Esophagus muscularis mucosa (tissue), 4 donors: ENCODE measurements around the gene DDR2. TPM values are rescaled to one million over a fixed set of nuclear protein-coding genes. Genes with fewer than 3 reads are reported as not detected.

ENCODE experiments used
- DNase-seq: peaks from one replicate; pipeline ENCODE4 v3.0.0-alpha.2; 2017; ENCODE audit errors: extremely low spot score
- H3K27ac ChIP-seq, 4 donors: fragments of 200-600 bp; sonication (generic); replicated peaks in 1 of 4; 1 replicate in 3 of 4; 2 replicates in 1 of 4; pipeline ENCODE4 v1.5.1; 2016 to 2019; ENCODE audit warnings: mild to moderate bottlenecking in 1 of 4
- H3K27me3 ChIP-seq, 4 donors: fragments of 200-600 bp; sonication (generic); one replicate each; pipeline versions ENCODE4 v1.5.1 to v1.6.0; 2016 to 2019
- H3K36me3 ChIP-seq, 4 donors: fragments of 200-600 bp; sonication (generic); one replicate each; pipeline ENCODE4 v1.5.1; 2016 to 2019
- H3K4me1 ChIP-seq, 4 donors: fragments of 200-600 bp; sonication (generic); one replicate each; pipeline ENCODE4 v1.5.1; 2016 to 2019
- H3K4me3 ChIP-seq, 4 donors: fragments of 200-600 bp; sonication (generic); 1 replicate in 2 of 4; 2 replicates in 2 of 4; pipeline ENCODE4 v1.5.1; 2016 to 2019; ENCODE audit warnings: mild to moderate bottlenecking in 4 of 4, moderate library complexity in 1 of 4
- H3K9me3 ChIP-seq, 4 donors: fragments of 200-600 bp; sonication (generic); 1 replicate in 3 of 4; 2 replicates in 1 of 4; pipeline ENCODE4 v1.5.1; 2016 to 2019
- EP300 ChIP-seq: sonication (generic); formaldehyde crosslinking; IDR thresholded peaks from one replicate; pipeline ENCODE4 v1.6.1; 2017; ENCODE audit warnings: antibody characterized with exemption
- POLR2A ChIP-seq: fragments of 450-650 bp; IDR thresholded peaks from one replicate; pipeline ENCODE4 v1.6.1; 2017; ENCODE audit warnings: antibody characterized with exemption, moderate library complexity, mild to moderate bottlenecking, low read depth
- POLR2AphosphoS5 ChIP-seq, 2 donors: sonication (generic); formaldehyde crosslinking; IDR thresholded peaks; one replicate each; pipeline ENCODE4 v1.6.1; 2017; ENCODE audit warnings: antibody characterized with exemption in 2 of 2
- WGBS: methylation state at CpG from one replicate; pipeline ENCODE4 v1.1.5; 2018; 5-methylcytosine and 5-hydroxymethylcytosine counted together
- intact Hi-C: fragments of 100-400 bp; cut with DNase I; formaldehyde crosslinking; loops from one replicate; pipeline ENCODE4 v1.15.1; 2023
- total RNA-seq, 4 donors: library from RNA; depleted of rRNA; stranded (reverse); fragments of >200 nt; gene quantifications; one replicate each; pipeline versions ENCODE4 v1.1.0 to v1.2.1, GENCODE V29; 2016
- TF ChIP-seq, protein P1 (sequence below), 3 experiments: fragments of 200-600 bp in 2 of 3; fragments of 450-650 bp in 1 of 3; sonication (generic) in 2 of 3; IDR thresholded peaks; one replicate each; pipeline ENCODE4 v1.5.1; 2017 to 2019; ENCODE audit warnings: antibody characterized with exemption in 3 of 3, mild to moderate bottlenecking in 2 of 3, moderate library complexity in 1 of 3

The DDR2 gene
- total RNA-seq, 4 donors from 2014 or later: 143 to 194 (median 175) TPM

DNA sequence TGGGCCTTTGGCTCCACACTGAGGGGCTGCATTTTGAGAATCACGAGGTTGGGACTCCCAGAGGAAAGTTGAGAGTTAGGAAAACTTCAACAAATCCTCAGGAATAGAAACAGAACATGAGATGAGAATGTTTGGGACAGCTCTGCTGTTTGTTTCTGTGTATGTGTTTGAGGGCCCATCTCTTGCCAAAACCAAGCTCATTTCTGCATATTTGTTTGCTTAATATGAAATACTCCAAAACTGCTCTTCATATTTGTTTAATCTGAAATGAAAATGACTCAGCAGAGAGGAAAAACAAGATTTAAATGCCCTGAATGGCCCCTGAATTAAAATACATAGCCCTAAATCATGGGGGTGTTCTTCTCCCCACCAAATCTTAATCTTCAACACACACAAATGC, 78.1 kb downstream of the DDR2 start:
- peaks cover 0 to 7% (median 0%) of the 10 kb centered on the region in 4 donors for H3K36me3 ChIP-seq
- H3K4me1 ChIP-seq: peaks cover 34 to 93% (median 88%) of the 10 kb centered on the region in 4 donors
- 12% methylated on average over 1 of the region's 1 CpG for WGBS
- intact Hi-C loops: no loop called here
- no peaks in the 10 kb centered on the region for H3K27me3 ChIP-seq
- H3K9me3 ChIP-seq: no peaks in the 10 kb centered on the region
- TF ChIP-seq, protein P1, sequence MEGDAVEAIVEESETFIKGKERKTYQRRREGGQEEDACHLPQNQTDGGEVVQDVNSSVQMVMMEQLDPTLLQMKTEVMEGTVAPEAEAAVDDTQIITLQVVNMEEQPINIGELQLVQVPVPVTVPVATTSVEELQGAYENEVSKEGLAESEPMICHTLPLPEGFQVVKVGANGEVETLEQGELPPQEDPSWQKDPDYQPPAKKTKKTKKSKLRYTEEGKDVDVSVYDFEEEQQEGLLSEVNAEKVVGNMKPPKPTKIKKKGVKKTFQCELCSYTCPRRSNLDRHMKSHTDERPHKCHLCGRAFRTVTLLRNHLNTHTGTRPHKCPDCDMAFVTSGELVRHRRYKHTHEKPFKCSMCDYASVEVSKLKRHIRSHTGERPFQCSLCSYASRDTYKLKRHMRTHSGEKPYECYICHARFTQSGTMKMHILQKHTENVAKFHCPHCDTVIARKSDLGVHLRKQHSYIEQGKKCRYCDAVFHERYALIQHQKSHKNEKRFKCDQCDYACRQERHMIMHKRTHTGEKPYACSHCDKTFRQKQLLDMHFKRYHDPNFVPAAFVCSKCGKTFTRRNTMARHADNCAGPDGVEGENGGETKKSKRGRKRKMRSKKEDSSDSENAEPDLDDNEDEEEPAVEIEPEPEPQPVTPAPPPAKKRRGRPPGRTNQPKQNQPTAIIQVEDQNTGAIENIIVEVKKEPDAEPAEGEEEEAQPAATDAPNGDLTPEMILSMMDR (IDR thresholded peaks at IDR 0.05): no peak
- TF ChIP-seq POLR2AphosphoS5 (IDR thresholded peaks at IDR 0.05): no peak
- no peak for TF ChIP-seq EP300
- no peak for TF ChIP-seq POLR2A
- DNase-seq: no peak
- H3K27ac ChIP-seq: peak overlapping the region; percentile 64 to 80 (median 70)
- no peak overlapping the region for H3K4me3 ChIP-seq

DNA sequence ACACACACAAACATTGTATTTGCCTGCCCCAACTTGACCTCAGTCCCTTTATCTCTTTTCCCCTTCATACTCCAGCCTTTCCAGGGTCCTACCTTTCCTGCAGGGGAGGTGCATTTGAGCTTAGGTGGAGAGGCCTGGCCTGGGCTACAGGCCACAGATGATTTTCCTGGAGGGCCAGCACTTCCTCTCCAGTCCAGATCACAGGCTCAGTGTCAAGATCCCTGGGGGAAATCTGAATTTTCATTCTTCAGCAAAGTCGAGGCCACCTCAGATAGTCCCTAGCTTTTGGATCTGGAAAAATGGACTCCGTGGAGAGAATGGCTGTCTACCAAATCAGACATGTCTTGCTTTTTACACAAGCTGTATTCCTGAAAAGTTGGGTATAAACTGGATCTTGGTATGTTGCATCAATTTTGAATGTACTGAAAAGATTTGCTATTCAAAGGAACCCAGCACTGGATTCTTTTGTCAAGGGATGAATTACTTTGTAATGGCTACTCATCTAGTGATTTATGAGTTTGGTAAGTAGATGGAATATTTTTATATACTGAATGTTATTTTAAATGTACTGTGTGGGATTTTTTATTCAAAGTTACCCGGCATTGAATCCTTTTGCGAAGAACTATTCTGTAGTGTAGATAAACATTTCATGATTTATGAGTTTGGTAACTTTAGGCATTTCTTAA, 78.7 kb downstream of the DDR2 start:
- Histone ChIP-seq H3K36me3 (peaks cover 0 to 5% (median 0%) of the 10 kb centered on the region in 4 donors), H3K9me3 (no peaks in the 10 kb centered on the region), H3K27ac (peak overlapping the region; percentile 64 to 80 (median 70)), H3K4me1 (peaks cover 30 to 93% (median 88%) of the 10 kb centered on the region in 4 donors), H3K27me3 (no peaks in the 10 kb centered on the region), H3K4me3 (peak overlapping the region in 1 of 4 donors; percentile 8)
- no peak for DNase-seq
- intact Hi-C loops: no loop called here
- 32% methylated on average over 4 of the region's 4 CpGs for WGBS
- TF ChIP-seq, protein P1 (IDR thresholded peaks at IDR 0.05): no peak
- TF ChIP-seq EP300: no peak

DNA sequence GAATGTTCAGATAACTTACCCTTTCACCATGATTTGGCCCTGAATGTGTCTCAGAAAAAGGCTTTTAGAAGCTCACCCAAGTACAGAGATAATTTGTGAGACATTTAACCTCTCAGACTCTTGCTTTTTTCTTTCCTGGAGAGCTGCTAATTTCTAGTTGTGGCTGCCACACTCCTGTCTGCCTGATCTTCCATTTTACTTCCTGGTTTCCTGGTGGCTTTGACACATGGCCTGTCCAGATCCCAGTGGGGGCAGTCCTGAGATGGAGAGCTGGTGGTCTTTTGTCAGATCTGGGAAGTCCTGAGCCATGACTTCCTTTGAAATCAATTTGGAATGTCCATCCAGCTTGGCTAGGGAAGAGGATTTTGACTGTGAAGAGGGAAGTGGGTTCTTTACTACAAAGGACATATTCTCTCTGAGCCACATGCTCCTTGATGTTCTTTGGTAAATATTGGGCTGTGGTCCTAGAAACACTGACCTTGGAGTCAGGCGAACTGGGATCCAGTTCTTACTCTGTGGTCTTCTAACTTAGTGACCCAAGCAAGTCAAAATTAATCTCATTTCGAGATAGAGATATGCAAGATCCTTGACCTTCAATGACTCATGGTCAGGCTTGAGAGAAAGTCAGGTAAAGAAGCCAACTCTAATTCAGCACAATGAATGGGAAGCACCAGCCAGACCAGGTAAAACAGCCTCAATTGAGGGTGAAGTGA, 80.2 kb downstream of the DDR2 start:
- peak overlapping the region; percentile 49 to 80 (median 67) for H3K27ac ChIP-seq

DNA sequence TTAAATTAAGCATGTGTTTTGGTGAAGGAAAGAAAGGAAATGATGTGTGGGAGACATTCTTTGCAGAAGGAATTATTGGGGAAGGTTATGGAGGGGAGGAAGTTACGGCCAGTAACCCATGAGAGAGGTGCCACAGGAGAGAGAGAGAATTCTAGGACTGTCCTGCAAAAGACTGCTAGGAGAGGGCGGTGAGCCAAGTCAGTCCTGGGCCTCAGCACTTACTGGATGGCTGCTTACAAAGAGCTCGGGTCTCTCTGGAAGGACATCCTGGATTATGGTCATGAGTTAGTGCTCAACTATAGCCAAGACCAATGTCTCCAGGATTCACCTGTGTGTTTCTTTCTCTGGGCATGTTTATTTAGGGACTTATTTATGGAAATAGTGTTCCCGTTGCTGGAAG, 83.9 kb downstream of the DDR2 start:
- no peaks in the 10 kb centered on the region for H3K27me3 ChIP-seq
- peak overlapping the region; percentile 37 to 70 (median 42) for H3K27ac ChIP-seq
- TF ChIP-seq, protein P1 (IDR thresholded peaks at IDR 0.05): no peak
- TF ChIP-seq POLR2AphosphoS5 (IDR thresholded peaks at IDR 0.05) (no peak), POLR2A (no peak), EP300 (no peak)
- WGBS: 35% methylated on average over 4 of the region's 4 CpGs
- peaks cover 0 to 3% (median 0%) of the 10 kb centered on the region in 4 donors for H3K36me3 ChIP-seq
- no peak for DNase-seq
- H3K9me3 ChIP-seq: no peaks in the 10 kb centered on the region
- no peak overlapping the region for H3K4me3 ChIP-seq
- intact Hi-C loops: no loop called here
- H3K4me1 ChIP-seq: peaks cover 0 to 76% (median 61%) of the 10 kb centered on the region in 4 donors

More for the DNA sequence above, 80.2 kb downstream of the DDR2 start:
- intact Hi-C loops: no loop called here
- TF ChIP-seq, protein P1 (IDR thresholded peaks at IDR 0.05): no peak
- no peak for TF ChIP-seq EP300
- no peaks in the 10 kb centered on the region for H3K27me3 ChIP-seq
- 73% methylated on average over 2 of the region's 2 CpGs for WGBS
- no peaks in the 10 kb centered on the region for H3K9me3 ChIP-seq
- H3K4me3 ChIP-seq: no peak overlapping the region
- DNase-seq: no peak
- peaks cover 25 to 91% (median 83%) of the 10 kb centered on the region in 4 donors for H3K4me1 ChIP-seq
- no peaks in the 10 kb centered on the region for H3K36me3 ChIP-seq
